GM12874 (cell line): ENCODE results near the gene HDAC4.

Source experiments
- TF ChIP-seq, protein P1 (sequence below): IDR thresholded peaks from 2 replicates; pipeline ENCODE4 v1.5.1; 2011; ENCODE audit warnings: low read depth, mild to moderate bottlenecking, control low read depth, low read length, moderate library complexity; ENCODE audit not compliant: insufficient read depth

HDAC4 gene

DNA sequence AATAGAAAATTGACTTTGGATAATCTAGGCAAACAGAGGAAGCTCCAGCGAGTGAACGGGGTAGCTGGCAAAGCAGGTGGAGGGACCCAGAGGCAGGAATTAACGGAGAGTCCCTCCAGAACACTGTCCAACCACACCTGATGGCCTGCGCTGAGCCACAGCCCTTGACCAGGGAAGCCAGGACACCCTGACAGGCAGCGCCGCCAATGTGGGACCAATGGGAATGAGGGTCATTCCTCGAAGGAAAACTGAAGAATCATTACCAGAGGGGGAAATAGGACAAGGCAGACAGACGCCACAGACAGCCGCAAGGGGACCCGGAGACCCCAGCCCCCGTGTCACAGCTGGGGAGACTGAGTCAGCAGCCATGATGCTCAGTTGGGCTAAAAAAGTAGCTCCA lies 40.8 kb downstream of the HDAC4 start:
- TF ChIP-seq, protein P1, sequence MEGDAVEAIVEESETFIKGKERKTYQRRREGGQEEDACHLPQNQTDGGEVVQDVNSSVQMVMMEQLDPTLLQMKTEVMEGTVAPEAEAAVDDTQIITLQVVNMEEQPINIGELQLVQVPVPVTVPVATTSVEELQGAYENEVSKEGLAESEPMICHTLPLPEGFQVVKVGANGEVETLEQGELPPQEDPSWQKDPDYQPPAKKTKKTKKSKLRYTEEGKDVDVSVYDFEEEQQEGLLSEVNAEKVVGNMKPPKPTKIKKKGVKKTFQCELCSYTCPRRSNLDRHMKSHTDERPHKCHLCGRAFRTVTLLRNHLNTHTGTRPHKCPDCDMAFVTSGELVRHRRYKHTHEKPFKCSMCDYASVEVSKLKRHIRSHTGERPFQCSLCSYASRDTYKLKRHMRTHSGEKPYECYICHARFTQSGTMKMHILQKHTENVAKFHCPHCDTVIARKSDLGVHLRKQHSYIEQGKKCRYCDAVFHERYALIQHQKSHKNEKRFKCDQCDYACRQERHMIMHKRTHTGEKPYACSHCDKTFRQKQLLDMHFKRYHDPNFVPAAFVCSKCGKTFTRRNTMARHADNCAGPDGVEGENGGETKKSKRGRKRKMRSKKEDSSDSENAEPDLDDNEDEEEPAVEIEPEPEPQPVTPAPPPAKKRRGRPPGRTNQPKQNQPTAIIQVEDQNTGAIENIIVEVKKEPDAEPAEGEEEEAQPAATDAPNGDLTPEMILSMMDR = no peak

DNA sequence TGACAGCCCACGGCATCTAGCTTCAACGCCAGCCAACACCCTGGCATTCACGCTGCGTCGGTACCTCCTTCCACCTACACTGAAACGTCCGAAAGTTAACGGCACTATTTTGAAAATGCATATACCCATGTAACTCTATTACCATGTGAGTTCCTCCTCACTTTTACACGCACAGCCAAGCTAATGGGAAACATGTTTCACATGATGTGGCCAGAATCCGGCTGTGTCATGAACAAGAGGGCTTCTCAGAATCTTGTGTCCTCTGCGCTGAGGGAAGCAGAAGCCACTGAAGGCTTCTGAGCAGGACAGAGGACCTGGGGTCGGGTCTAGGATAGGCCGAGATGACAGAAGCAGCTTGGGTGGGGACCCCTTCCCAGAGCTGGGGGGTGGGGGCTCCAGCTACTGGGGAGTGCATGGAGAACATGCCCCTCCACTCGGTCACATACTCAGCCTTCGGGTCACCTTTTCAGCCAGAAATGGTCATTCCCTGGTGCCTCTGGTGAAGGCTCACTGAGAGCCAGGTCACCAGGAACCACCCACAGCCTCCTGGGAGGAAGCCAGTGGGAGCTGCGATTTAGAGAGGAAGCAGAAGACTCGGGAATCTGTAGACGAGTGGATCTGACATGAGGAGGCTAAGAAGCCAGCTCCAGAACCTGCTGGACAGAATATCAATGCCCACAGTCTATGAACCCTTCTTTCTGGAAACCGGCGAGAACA lies 41.5 kb downstream of the HDAC4 start:
- TF ChIP-seq, protein P1 = no peak

DNA sequence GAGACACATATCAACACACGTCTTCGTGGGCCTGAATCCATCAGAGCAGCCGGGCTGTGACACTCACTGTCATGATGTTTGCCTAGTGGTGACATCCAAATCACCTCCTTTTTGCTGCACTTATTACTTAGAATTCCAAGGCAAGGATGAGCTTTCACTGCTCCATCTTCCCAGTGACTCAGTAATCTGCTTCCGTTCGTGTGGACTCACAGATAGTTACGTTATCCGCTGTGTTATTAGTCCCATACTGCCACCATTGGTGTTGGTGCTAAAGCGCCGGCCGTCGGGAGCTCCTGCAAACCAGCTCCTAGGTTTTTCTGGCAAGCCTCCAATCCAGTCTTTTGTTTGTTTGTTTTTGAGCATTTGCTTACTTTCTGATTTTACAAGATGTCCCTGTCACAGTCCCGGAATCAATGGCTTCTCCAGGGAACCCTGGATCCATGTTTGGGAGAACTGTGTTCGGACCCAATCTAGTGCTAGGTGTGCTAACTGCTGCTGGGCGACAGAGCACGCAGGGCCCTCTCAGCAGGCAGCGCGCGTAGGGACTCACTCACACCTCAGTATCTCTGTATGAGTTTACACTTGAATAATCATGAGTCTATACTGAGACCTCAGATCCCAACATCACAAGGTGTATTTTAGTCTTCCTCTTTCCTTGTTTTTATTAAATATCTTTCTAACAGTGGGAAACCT lies 42.6 kb downstream of the HDAC4 start:
- TF ChIP-seq, protein P1 = no peak

DNA sequence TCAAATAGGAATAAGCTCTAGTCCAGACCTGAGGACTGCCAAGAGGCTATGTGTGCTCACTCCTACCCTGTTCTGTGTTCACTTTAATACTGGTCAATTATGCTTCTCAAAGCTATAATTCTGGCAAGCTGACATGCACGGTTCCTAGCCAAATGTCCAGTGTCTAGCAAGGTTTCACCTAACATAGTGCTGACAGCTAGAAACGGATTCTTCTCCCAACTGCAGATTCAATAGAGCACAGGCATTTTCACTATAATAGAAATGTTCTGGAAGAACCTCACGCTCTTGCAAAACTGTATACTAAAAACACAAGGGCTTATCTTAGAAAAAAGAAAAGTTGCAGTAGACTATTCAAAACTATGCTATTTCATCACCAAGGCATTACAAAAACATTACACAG lies 45.1 kb downstream of the HDAC4 start:
- TF ChIP-seq, protein P1 = no peak

DNA sequence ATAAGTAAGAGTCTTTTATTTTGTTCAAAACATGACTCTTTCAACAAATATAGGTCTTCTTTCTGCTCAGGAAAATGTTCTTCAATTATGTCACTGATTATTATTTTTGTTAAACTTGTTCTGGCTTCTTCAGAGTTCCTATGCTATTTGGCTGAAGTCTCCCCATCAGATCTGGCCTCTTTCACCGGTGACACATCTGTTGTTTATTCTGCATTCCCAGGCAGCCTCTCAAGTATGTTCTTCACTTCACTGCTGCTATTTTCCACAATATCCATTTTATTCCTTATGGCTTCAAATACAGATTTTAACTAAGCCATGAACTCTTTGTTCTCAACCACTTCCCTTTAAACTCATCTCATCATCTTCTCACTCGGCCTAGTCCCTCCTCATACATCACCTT lies 45.7 kb downstream of the HDAC4 start:
- TF ChIP-seq, protein P1 = no peak

DNA sequence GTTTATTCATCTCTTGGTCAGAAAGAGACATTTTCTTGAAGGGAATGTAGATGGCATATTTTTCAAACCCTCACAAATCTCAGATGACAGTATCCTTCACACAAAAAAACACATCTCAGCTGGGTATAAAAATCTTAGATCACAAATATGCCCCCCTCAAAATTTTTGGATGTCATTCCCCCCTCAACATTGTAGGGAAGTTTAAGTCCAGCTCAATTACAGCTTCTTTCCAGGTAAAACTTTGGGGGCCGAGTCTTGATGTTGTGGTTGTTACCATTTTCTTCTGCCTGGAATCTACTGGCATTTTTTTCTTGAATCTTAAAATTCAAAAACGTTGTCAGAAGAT lies 46.1 kb downstream of the HDAC4 start:
- TF ChIP-seq, protein P1 = no peak

DNA sequence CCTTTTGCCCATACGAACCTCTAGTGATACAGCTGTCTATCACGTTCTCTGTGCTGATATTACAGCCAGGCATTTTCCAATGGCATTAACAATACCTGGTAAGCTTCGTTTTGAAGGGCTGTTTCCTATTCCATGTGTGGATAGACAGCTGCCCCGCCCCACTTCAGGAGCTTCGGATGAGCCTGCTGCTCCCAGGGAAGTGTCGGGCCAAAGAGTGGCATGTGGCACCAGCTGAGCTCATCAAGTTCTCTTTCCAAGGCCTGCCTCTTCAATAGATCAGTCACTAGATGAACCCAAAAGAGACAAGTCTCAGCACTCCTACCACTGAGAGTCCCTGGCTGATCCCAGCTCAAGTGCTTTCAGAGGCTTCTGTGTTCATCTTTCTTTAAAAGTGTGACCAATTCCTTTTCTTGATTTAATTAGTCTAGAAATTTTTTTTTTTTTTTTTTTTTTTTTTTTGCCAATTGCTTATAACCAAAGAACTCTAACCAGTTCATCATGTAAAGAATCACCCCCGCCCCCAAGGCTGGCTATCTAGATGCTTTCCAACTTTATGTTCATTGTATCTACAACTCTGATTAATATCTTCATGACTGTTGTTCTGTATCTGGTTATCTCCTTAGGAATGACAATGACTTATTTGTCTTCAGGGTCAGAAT lies 46.6 kb downstream of the HDAC4 start:
- TF ChIP-seq, protein P1 = no peak
